Cardiac fibroblast (primary cell): ENCODE measurements around the gene SCYGR8.
A peak's percentile ranks its signal among the peaks of the same experiment; 100 is the strongest.

Source experiments
- DNase-seq, 2 donors: peaks; one replicate each; pipeline versions ENCODE4 v3.0.0 to v3.0.0-alpha.2; 2010; ENCODE audit warnings: low read depth in 2 of 2
- H3K4me3 ChIP-seq, 2 donors: replicated peaks in 1 of 2; 1 replicate in 1 of 2; 2 replicates in 1 of 2; pipeline ENCODE4 v1.5.1; 2011; ENCODE audit warnings: low read depth in 2 of 2, low read length in 2 of 2, mild to moderate bottlenecking in 2 of 2, moderate library complexity in 1 of 2
- TF ChIP-seq, protein P1 (sequence below): IDR thresholded peaks from one replicate; pipeline ENCODE4 v1.5.1; 2011; ENCODE audit warnings: low read depth, mild to moderate bottlenecking, low read length, inconsistent platforms

Gene SCYGR8

DNA sequence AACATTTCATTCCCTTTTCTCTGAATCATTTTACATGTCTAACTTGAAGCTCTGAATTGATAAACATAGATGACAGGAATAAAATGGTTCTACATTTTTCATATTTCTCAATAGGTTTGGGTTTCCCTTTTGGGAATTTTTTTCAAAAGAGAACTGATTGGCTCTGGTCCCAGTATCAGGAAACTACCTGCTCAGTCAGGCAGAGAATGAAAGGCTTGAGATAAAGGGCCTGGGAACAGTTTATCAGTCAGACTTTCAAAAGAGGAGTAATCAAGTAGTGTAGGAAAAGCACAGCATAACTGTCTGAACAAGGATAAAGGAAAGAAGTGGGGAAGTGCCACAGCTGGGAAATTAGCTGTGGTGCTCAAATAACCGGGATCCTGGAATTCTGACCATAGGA is 39.6 kb downstream of the SCYGR8 start:
- no peak for DNase-seq
- TF ChIP-seq, protein P1, sequence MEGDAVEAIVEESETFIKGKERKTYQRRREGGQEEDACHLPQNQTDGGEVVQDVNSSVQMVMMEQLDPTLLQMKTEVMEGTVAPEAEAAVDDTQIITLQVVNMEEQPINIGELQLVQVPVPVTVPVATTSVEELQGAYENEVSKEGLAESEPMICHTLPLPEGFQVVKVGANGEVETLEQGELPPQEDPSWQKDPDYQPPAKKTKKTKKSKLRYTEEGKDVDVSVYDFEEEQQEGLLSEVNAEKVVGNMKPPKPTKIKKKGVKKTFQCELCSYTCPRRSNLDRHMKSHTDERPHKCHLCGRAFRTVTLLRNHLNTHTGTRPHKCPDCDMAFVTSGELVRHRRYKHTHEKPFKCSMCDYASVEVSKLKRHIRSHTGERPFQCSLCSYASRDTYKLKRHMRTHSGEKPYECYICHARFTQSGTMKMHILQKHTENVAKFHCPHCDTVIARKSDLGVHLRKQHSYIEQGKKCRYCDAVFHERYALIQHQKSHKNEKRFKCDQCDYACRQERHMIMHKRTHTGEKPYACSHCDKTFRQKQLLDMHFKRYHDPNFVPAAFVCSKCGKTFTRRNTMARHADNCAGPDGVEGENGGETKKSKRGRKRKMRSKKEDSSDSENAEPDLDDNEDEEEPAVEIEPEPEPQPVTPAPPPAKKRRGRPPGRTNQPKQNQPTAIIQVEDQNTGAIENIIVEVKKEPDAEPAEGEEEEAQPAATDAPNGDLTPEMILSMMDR: no peak
- H3K4me3 ChIP-seq: no peak overlapping the region

DNA sequence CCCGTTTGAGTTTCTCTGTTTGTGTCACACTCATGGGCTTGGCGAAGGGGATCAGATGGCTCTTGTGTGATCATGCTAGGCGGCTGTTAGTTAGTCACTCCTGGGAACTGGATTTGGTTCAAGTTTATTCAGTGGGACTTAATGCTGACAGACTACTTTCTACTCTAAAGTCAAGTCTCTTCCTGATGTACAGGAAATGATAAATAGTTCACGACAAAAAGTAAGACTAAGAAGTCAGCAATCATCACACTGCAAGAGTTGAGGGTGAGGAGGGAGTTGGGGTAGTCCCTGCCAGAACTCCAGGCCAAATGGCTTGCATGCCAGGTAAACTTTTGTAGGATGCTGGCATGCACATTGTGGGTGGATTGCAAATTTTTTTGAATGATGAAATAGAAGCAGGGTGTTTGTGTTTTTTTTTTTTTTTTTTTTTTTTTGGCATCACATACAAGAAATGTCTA is 42.9 kb downstream of the SCYGR8 start:
- TF ChIP-seq, protein P1: no peak
- peak; percentile 75 to 80 for DNase-seq
- H3K4me3 ChIP-seq: no peak overlapping the region

DNA sequence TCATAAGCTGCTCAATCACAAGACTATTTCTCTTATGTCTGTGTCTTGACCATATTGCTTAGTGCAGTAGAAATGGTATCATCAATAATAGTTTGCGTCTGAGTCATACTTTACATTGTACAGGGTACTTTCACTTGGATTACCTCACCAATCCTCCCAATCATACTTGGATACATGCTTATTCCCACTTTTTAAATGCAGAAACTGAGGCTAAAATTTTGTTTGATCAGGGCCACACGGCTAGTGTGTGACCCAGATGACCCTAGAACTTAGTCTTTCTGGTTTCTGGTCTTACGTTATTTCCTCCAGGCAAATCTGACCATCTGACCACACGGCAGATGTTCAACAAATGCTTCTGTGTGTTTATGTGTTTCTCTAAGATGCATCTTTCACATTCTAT is 44.1 kb downstream of the SCYGR8 start:
- no peak for DNase-seq
- TF ChIP-seq, protein P1: no peak
- no peak overlapping the region for H3K4me3 ChIP-seq

DNA sequence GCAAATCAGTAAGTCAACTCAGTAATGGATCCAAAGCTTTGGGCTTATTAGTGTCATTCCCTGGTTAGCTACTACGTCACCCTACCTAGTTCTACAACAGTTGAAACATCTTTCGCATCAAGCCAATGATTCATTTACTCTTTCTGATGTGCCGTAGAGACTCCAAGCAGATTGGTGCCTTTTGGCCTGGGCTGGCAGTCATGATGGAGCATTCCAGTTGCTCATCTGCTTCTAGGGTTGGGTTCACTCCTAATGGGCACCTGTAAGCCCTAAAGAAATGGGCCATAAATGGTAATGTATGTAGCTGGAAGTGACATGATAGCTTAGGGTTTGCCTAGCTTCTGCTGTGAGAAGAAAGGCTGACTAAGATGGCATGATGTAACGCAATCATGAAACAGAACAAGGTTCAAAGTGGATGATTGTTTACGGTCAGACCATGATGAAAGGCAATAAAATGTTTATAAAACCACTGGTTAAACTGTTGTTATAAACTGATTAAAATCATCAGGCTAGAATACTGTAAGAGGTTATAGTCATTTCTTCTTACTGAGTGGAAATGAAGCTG is 47.5 kb downstream of the SCYGR8 start:
- no peak overlapping the region for H3K4me3 ChIP-seq
- TF ChIP-seq, protein P1: no peak
- DNase-seq: no peak
